WTC11 (cell line): Measurements from ENCODE around the gene CTNNA3.

Experiments
- GABPB1 ChIP-seq: sonication (generic); formaldehyde crosslinking; IDR thresholded peaks from 2 replicates; pipeline ENCODE4 v1.8.1; 2023; ENCODE audit warnings: mild to moderate bottlenecking, missing genetic modification reagents
- PRDM15 ChIP-seq: sonication (generic); formaldehyde crosslinking; IDR thresholded peaks from 2 replicates; pipeline ENCODE4 v1.8.0; 2022; ENCODE audit warnings: missing genetic modification reagents
- SP1 ChIP-seq: sonication (generic); formaldehyde crosslinking; conservative IDR thresholded peaks from 2 replicates; pipeline ENCODE4 v1.8.1; 2022; ENCODE audit warnings: missing genetic modification reagents
- ZNF281 ChIP-seq: sonication (generic); formaldehyde crosslinking; IDR thresholded peaks from 2 replicates; pipeline ENCODE4 v1.8.0; 2023; ENCODE audit warnings: mild to moderate bottlenecking, missing genetic modification reagents
- TF ChIP-seq, protein P1 (sequence below): sonication (generic); formaldehyde crosslinking; IDR thresholded peaks from 2 replicates; pipeline ENCODE4 v1.8.0; 2022; ENCODE audit warnings: mild to moderate bottlenecking, missing genetic modification reagents

DNA sequence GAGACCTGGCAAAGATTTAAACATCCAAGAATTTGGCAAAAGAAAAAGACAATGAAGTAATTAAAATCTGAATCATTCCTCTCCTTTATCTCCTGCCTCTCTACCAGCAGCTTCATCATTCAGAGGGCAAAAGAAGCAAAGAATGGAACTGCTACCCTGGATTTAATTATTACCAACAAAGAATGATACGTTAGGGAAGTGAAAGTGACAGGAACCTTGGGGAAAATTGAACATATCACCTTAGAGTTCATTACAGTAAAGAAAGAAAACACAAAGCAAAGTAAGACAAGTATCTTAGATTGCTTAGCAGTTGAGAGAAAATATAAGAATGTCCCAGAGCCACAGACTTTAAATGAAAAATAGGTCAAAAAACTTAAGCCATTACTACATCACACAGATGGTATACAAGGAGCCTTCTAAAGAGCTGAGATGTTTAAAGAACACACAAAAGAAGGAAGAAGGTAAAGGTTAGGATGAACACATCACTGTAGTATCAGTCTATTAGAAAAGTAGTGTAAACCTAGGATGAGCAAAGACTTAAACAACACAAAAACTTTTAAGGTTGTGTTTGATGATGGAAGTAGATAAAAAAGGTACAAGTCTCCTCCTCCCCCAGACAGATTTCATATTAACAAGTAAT, 17.5 kb downstream of the CTNNA3 start:
- TF ChIP-seq, protein P1, sequence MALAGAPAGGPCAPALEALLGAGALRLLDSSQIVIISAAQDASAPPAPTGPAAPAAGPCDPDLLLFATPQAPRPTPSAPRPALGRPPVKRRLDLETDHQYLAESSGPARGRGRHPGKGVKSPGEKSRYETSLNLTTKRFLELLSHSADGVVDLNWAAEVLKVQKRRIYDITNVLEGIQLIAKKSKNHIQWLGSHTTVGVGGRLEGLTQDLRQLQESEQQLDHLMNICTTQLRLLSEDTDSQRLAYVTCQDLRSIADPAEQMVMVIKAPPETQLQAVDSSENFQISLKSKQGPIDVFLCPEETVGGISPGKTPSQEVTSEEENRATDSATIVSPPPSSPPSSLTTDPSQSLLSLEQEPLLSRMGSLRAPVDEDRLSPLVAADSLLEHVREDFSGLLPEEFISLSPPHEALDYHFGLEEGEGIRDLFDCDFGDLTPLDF (CRISPR knock-in tag) = no peak
- no peak for TF ChIP-seq GABPB1
- TF ChIP-seq PRDM15 (CRISPR knock-in tag) = no peak
- no peak for TF ChIP-seq SP1 (CRISPR knock-in tag)
- TF ChIP-seq ZNF281 (CRISPR knock-in tag) = no peak
